ENCODE data around the gene S1PR5. TPM values are rescaled to one million over a fixed set of nuclear protein-coding genes. Genes with fewer than 3 reads are reported as not detected.
"Not testable (repeated sequence)": the region's sequence is repeated elsewhere in the genome, so short reads cannot be mapped to it uniquely, and the experiment has no call there.

Gene S1PR5
- total RNA-seq, 2 experiments from 2014 or later, result 0.63 to 0.68 TPM

DNA sequence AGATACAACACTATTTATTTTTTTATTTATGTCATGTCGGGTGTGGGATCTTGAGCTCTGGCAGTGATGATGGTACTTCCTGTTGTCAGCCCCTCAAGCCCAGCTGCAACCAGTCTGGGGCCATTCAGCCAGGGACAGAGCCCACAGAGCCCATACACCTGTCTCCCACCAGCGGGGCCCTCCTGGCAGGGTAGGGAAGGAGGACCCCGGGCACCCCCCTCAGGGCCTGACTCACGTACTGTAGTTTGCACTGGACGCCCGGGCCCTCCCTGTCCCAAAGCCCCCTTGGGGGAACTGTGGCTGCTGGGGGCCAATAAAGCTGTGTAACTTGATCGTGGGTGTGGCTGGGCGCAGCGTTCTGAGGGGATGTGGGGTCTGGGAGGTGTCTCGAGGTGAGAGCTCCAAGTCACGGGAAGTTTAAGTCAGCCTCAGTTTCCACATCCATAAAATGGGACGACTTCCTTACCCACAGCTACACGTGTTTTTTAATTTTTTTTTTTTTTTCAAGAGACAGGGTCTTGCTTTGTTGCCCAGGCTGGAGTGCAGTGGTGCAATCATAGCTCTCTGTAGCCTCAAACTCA lies 35.9 kb upstream of the S1PR5 start:
- H3K27me3 Mint-ChIP-seq, result no peaks in the 10 kb centered on the region
- ChIA-PET CTCF (interaction anchor here (1.0 to 6.3 kb wide), 15 partner anchors 12 to 149 kb away, joined by 3 to 73 read pairs (median 6); partner anchors contain the start of genes CDKN2D, KRI1 and QTRT1), POLR2A (interaction anchor here (1.0 to 9.8 kb wide), 10 partner anchors 8 to 150 kb away, joined by 3 to 141 read pairs (median 3); partner anchors contain the start of genes CDC37, CDKN2D and KRI1)
- H3K4me3 Mint-ChIP-seq, result peak overlapping the region; percentile 57
- no peak for DNase-seq
- H3K9me3 Mint-ChIP-seq, result no peaks in the 10 kb centered on the region
- peak overlapping the region; percentile 99 for H3K27ac Mint-ChIP-seq
- H3K36me3 Mint-ChIP-seq (ENCODE audit: low read depth), result peaks cover 68% of the 10 kb centered on the region
- H3K4me1 Mint-ChIP-seq, result peaks cover 49% of the 10 kb centered on the region

GRCh38 chr19:10552510-10553053 lies 35.3 kb upstream of the S1PR5 start:
- H3K4me3 Mint-ChIP-seq, result no peak overlapping the region

DNA sequence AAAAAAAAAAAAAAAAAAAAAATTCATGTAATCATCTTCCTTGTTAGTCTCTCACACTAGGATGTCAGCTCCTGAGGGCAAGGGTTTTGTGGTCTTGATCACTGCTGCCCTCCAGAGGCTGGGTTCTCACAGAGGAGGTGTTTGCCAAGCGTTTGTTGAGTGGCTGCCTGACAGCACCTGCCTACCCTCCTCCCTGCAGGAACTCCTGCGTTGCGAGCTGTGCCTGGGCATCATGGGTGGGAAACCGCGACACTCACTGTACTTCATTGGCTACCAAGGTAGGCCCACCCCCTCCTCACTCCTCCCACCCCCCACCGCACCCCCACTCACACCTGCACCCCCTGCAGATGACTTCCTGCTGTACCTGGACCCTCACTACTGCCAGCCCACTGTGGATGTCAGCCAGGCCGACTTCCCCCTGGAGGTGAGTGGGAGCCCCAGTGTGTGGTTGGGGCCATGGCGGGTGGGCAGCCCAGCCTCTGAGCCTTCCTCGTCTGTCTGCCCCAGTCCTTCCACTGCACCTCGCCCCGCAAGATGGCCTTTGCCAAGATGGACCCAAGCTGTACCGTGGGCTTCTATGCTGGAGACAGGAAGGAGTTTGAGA lies 34.6 kb upstream of the S1PR5 start:
- ChIA-PET CTCF (interaction anchor here (0.7 to 6.3 kb wide), 13 partner anchors 9 to 148 kb away, joined by 3 to 73 read pairs (median 4); partner anchors contain the start of genes CDKN2D and KRI1), POLR2A (interaction anchor here (0.6 to 9.8 kb wide), 6 partner anchors 14 to 150 kb away, joined by 3 to 141 read pairs (median 4); partner anchors contain the start of genes CDKN2D, KRI1 and QTRT1)
- Mint-ChIP-seq H3K4me3 (no peak overlapping the region), H3K27ac (peak overlapping the region; percentile 56), H3K4me1 (peaks cover 52% of the 10 kb centered on the region), H3K36me3 (ENCODE audit: low read depth) (peaks cover 68% of the 10 kb centered on the region), H3K9me3 (no peaks in the 10 kb centered on the region), H3K27me3 (no peaks in the 10 kb centered on the region)
- DNase-seq, result peak; percentile 63

More at GRCh38 chr19:10552510-10553053, 35.3 kb upstream of the S1PR5 start:
- H3K4me1 Mint-ChIP-seq, result peaks cover 49% of the 10 kb centered on the region
- H3K27ac Mint-ChIP-seq, result peak overlapping the region; percentile 99
- H3K9me3 Mint-ChIP-seq, result no peaks in the 10 kb centered on the region
- no peaks in the 10 kb centered on the region for H3K27me3 Mint-ChIP-seq
- peaks cover 64% of the 10 kb centered on the region for H3K36me3 Mint-ChIP-seq (ENCODE audit: low read depth)
- POLR2A ChIA-PET, result interaction anchor here (1.0 to 9.8 kb wide), 8 partner anchors 8 to 150 kb away, joined by 3 to 141 read pairs (median 4); partner anchors contain the start of genes CDC37, CDKN2D, KRI1 and QTRT1
- no peak for DNase-seq
- CTCF ChIA-PET, result interaction anchor here (1.0 to 6.3 kb wide), 13 partner anchors 11 to 149 kb away, joined by 3 to 73 read pairs (median 6); partner anchors contain the start of genes CDKN2D, KRI1 and QTRT1

GRCh38 chr19:10551006-10551405 lies 33.8 kb upstream of the S1PR5 start:
- peaks cover 50% of the 10 kb centered on the region for H3K4me1 Mint-ChIP-seq
- H3K4me3 Mint-ChIP-seq, H3K9me3 Mint-ChIP-seq, H3K27me3 Mint-ChIP-seq, DNase-seq, H3K27ac Mint-ChIP-seq: not testable (repeated sequence)
- H3K36me3 Mint-ChIP-seq (ENCODE audit: low read depth), result peaks cover 66% of the 10 kb centered on the region
- CTCF ChIA-PET, result interaction anchor here (0.7 to 6.3 kb wide), 11 partner anchors 8 to 146 kb away, joined by 3 to 73 read pairs (median 4); partner anchors contain the start of genes CDKN2D and KRI1
- POLR2A ChIA-PET, result interaction anchor here (0.6 to 9.8 kb wide), 5 partner anchors 15 to 102 kb away, joined by 3 to 141 read pairs (median 3); partner anchors contain the start of genes CDKN2D and KRI1

- peaks cover 59% of the 10 kb centered on the region for H3K36me3 Mint-ChIP-seq (ENCODE audit: low read depth)
- peaks cover 44% of the 10 kb centered on the region for H3K4me1 Mint-ChIP-seq
- no peak for DNase-seq
- no peaks in the 10 kb centered on the region for H3K27me3 Mint-ChIP-seq
- ChIA-PET CTCF (interaction anchor here (1.2 to 6.3 kb wide), 2 partner anchors 16 to 23 kb away, joined by 3 to 73 read pairs; partner anchors contain the start of genes CDKN2D and KRI1), POLR2A (interaction anchor here (1.0 to 9.8 kb wide), 2 partner anchors 16 to 103 kb away, joined by 3 to 141 read pairs; partner anchors contain the start of genes CDKN2D and KRI1)
- H3K9me3 Mint-ChIP-seq, result no peaks in the 10 kb centered on the region
- H3K27ac Mint-ChIP-seq, result no peak overlapping the region
- no peak overlapping the region for H3K4me3 Mint-ChIP-seq
Observed at GRCh38 chr19:10550336-10550735, 33.1 kb upstream of the S1PR5 start.

- Mint-ChIP-seq H3K27ac (no peak overlapping the region), H3K27me3 (no peaks in the 10 kb centered on the region), H3K4me3 (no peak overlapping the region), H3K4me1 (peaks cover 44% of the 10 kb centered on the region), H3K9me3 (no peaks in the 10 kb centered on the region), H3K36me3 (ENCODE audit: low read depth) (peaks cover 59% of the 10 kb centered on the region)
- ChIA-PET POLR2A (no interaction called here), CTCF (no interaction called here)
- no peak for DNase-seq
Observed at GRCh38 chr19:10549733-10550132, 32.5 kb upstream of the S1PR5 start.

- Mint-ChIP-seq H3K27ac (no peak overlapping the region), H3K9me3 (no peaks in the 10 kb centered on the region), H3K4me1 (peaks cover 37% of the 10 kb centered on the region), H3K27me3 (no peaks in the 10 kb centered on the region), H3K4me3 (no peak overlapping the region), H3K36me3 (ENCODE audit: low read depth) (peaks cover 51% of the 10 kb centered on the region)
- ChIA-PET CTCF (no interaction called here), POLR2A (no interaction called here)
- no peak for DNase-seq
Observed at GRCh38 chr19:10548746-10549276, 31.6 kb upstream of the S1PR5 start.

DNA sequence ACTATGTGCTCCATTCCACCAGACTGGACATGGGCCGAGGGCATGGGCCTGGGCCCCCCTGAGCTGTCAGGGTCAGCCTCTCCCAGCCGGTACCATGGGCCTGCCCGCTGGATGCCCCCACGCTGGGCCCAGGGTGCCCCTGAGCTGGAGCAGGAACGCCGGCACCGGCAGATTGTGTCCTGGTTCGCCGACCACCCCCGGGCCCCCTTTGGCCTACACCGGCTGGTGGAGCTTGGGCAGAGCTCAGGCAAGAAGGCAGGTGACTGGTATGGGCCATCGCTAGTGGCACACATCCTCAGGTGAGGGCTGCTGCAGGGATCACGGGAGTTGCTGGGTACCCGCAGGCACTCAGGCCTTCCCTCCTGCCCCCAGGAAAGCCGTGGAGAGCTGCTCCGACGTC lies 29.6 kb upstream of the S1PR5 start:
- ChIA-PET CTCF (no interaction called here), POLR2A (interaction anchor here (0.9 to 1.5 kb wide), 2 partner anchors 9 to 23 kb away, joined by 3 to 4 read pairs; no protein-coding TSS in a partner anchor)
- no peak for DNase-seq
- Mint-ChIP-seq H3K4me3 (no peak overlapping the region), H3K36me3 (ENCODE audit: low read depth) (peaks cover 32% of the 10 kb centered on the region), H3K27ac (no peak overlapping the region), H3K27me3 (no peaks in the 10 kb centered on the region), H3K9me3 (no peaks in the 10 kb centered on the region), H3K4me1 (peaks cover 22% of the 10 kb centered on the region)

- H3K27ac Mint-ChIP-seq, result peak overlapping the region; percentile 84
- peaks cover 16% of the 10 kb centered on the region for H3K4me1 Mint-ChIP-seq
- H3K27me3 Mint-ChIP-seq, result peaks cover 10% of the 10 kb centered on the region
- no peak for DNase-seq
- CTCF ChIA-PET, result no interaction called here
- POLR2A ChIA-PET, result interaction anchor here (0.6 to 2.2 kb wide), 7 partner anchors 8 to 23 kb away, joined by 3 to 7 read pairs (median 4); partner anchors contain the start of gene KRI1
- H3K9me3 Mint-ChIP-seq, result no peaks in the 10 kb centered on the region
- peak overlapping the region; percentile 91 for H3K4me3 Mint-ChIP-seq
- H3K36me3 Mint-ChIP-seq (ENCODE audit: low read depth), result peaks cover 13% of the 10 kb centered on the region
Observed at GRCh38 chr19:10544753-10545251, 27.6 kb upstream of the S1PR5 start.

DNA sequence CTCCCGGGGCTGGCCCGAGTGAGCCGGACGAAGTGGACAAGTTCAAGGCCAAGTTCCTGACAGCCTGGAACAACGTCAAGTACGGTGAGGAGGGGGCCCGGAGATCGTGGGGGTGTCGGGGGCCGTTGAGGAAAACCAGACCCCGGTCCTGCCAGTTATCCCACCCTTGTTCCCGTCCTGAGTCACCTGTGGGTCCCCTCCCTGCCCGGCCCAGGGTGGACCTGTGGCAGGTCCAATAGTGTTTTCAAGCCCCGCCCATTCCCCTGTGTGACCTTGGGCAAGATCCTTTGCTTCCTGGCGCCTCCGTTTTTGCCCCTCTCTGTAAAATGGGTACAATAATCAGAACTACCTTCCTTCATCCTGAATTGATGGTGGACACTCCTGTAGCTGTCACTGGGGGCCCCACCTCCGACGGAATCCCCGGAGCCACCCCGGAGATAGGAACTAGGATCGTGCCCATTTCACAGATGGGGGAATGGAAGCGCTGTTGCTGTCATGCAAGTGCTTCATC lies 27.1 kb upstream of the S1PR5 start:
- POLR2A ChIA-PET, result interaction anchor here (0.7 to 2.2 kb wide), 6 partner anchors 9 to 24 kb away, joined by 3 to 7 read pairs (median 5); partner anchors contain the start of gene KRI1
- peak overlapping the region; percentile 91 for H3K4me3 Mint-ChIP-seq
- CTCF ChIA-PET, result no interaction called here
- peak; percentile 36 for DNase-seq
- H3K27ac Mint-ChIP-seq, result peak overlapping the region; percentile 84
- H3K4me1 Mint-ChIP-seq, result peaks cover 16% of the 10 kb centered on the region
- H3K27me3 Mint-ChIP-seq, result peaks cover 11% of the 10 kb centered on the region
- no peaks in the 10 kb centered on the region for H3K9me3 Mint-ChIP-seq
- H3K36me3 Mint-ChIP-seq (ENCODE audit: low read depth), result peaks cover 13% of the 10 kb centered on the region

DNA sequence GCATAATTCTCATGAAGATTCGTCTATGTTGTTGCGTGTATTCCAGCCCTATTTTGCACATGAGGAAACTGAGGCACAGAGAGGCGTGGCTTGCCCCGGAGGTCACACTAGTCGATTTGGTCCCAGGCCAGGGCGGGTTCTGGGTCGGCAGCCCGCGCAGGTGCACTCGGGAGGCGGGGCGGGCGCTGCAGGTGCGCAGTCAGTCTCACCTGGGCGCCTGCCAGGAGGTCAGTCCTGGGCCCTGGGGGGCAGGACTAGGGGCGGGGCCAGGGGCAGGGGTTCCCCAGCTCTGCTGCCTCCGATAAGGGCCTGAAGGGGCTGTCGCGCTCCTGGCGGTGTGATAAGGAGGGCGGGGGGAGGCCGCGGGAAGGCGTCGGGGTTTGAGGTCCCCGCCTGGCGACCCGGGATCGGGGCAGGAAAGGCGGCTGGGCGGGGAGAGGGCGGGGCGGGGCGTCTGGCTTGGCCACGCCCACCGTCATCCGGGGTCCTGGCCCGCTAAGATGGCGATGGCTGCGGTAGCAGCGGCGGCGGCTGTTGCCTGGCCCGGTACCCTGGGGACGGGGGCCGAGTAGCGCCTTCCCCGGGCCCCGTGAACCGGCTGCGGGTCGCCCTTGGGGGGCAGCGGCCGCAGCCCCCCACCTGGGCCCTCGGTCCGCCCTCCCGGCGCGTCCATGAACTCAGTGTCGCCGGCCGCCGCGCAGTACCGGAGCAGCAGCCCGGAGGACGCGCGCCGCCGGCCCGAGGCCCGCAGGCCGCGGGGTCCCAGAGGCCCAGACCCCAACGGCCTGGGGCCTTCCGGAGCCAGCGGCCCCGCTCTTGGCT lies 26.4 kb upstream of the S1PR5 start, which contains the start of gene ATG4D:
Gene ATG4D (plus strand): TSS at position 485 of the 822 bp plus-strand sequence. CDS start 187 bp downstream, at position 672.
- Mint-ChIP-seq H3K27ac (peak within 1 kb of the TSS; percentile 84), H3K4me3 (peak within 1 kb of the TSS; percentile 91), H3K4me1 (peaks cover 16% of the 10 kb centered on the region), H3K36me3 (ENCODE audit: low read depth) (peaks cover 13% of the 10 kb centered on the region), H3K27me3 (peaks cover 16% of the 10 kb centered on the region), H3K9me3 (no peaks in the 10 kb centered on the region)
- POLR2A ChIA-PET, result interaction anchor here (1.0 to 2.2 kb wide), 6 partner anchors 18 to 58 kb away, joined by 3 to 7 read pairs (median 3); no protein-coding TSS in a partner anchor
- CTCF ChIA-PET, result interaction anchor here (0.6 to 3.2 kb wide), 6 partner anchors 8 to 156 kb away, joined by 3 to 13 read pairs (median 4); partner anchors contain the start of gene CDKN2D
- peak; percentile 83 for DNase-seq

Measured in activated CD4-positive, alpha-beta memory T cell treated with anti-CD3 and anti-CD28 coated beads, Interleukin-2, amount 10 ng/mL, durations not matched to agents 7 days and 5 days (primary cell).